Stimulated activated CD4-positive, alpha-beta T cell treated with anti-CD3 and anti-CD28 coated beads, Interleukin-1b, Interleukin-23, amount 100 ng/mL, for 4 hours (primary cell): Measurements from ENCODE around the gene UST.
"Not testable (repeated sequence)": the region's sequence is repeated elsewhere in the genome, so short reads cannot be mapped to it uniquely, and the experiment has no call there.

Experiments used
- DNase-seq, 2 donors: peaks; one replicate each; pipeline ENCODE4 v3.0.0-alpha.2; 2020; ENCODE audit warnings: low read depth in 2 of 2

Gene UST

GRCh38 chr6:149006236-149006635 is 259.4 kb downstream of the UST start:
- not testable (repeated sequence) for DNase-seq

- DNase-seq: no peak
These were observed 259.8 kb downstream of the UST start for GRCh38 chr6:149006671-149007070.

- DNase-seq: no peak
These were observed 261.0 kb downstream of the UST start for GRCh38 chr6:149007846-149008245.

GRCh38 chr6:149008741-149009140 is 261.9 kb downstream of the UST start:
- DNase-seq: no peak

- no peak for DNase-seq
These were observed 265.3 kb downstream of the UST start for GRCh38 chr6:149012040-149012545.

GRCh38 chr6:149013586-149014344 is 266.9 kb downstream of the UST start:
- no peak for DNase-seq

- no peak for DNase-seq
These were observed 268.1 kb downstream of the UST start for GRCh38 chr6:149014631-149015534.

- DNase-seq: no peak
These were observed 269.0 kb downstream of the UST start for GRCh38 chr6:149015535-149016525.

GRCh38 chr6:149016716-149017115 is 269.9 kb downstream of the UST start:
- no peak for DNase-seq

- no peak for DNase-seq
These were observed 273.5 kb downstream of the UST start for GRCh38 chr6:149020319-149020718.

GRCh38 chr6:149024361-149024760 is 277.5 kb downstream of the UST start:
- DNase-seq: no peak

- no peak for DNase-seq
These were observed 278.2 kb downstream of the UST start for GRCh38 chr6:149025061-149025460.

GRCh38 chr6:149026530-149026942 is 279.7 kb downstream of the UST start:
- no peak for DNase-seq

- no peak for DNase-seq
These were observed 280.7 kb downstream of the UST start for GRCh38 chr6:149027484-149027883.

GRCh38 chr6:149028767-149029405 is 282.1 kb downstream of the UST start:
- DNase-seq: peak in 1 of 2 donors; percentile 69

GRCh38 chr6:149031201-149031858 is 284.5 kb downstream of the UST start:
- DNase-seq: no peak

- DNase-seq: peak in 1 of 2 donors; percentile 17
These were observed 285.2 kb downstream of the UST start for GRCh38 chr6:149031859-149032598.

- DNase-seq: peak; percentile 25 to 30
These were observed 286.0 kb downstream of the UST start for GRCh38 chr6:149032599-149033405.

GRCh38 chr6:149033454-149033853 is 286.6 kb downstream of the UST start:
- DNase-seq: no peak
